Mononuclear cell (primary cell): ENCODE data around the gene TBR1. TPM values are rescaled to one million over a fixed set of nuclear protein-coding genes. Genes with fewer than 3 reads are reported as not detected.

Experiments
- H3K27me3 ChIP-seq: 2 replicates; pipeline ENCODE4 v1.6.0; 2011; ENCODE audit warnings: low read length, control low read depth; ENCODE audit not compliant: insufficient read depth
- H3K4me1 ChIP-seq: 2 replicates; pipeline ENCODE4 v1.5.1; 2011; ENCODE audit warnings: mild to moderate bottlenecking, low read length, control low read depth; ENCODE audit not compliant: insufficient read depth
- H3K4me3 ChIP-seq: 2 replicates; pipeline ENCODE4 v1.5.1; 2011; ENCODE audit warnings: mild to moderate bottlenecking, low read length, moderate library complexity
- H3K9me3 ChIP-seq: 2 replicates; pipeline ENCODE4 v1.5.1; 2011; ENCODE audit warnings: low read depth, mild to moderate bottlenecking, control low read depth, low read length
- total RNA-seq: library from RNA; depleted of rRNA; stranded (reverse); fragments of >200 nt; gene quantifications from one replicate; pipeline ENCODE4 v1.2.3, GENCODE V29; 2012

Gene TBR1
- total RNA-seq, 1 donor: 0.10 TPM

DNA sequence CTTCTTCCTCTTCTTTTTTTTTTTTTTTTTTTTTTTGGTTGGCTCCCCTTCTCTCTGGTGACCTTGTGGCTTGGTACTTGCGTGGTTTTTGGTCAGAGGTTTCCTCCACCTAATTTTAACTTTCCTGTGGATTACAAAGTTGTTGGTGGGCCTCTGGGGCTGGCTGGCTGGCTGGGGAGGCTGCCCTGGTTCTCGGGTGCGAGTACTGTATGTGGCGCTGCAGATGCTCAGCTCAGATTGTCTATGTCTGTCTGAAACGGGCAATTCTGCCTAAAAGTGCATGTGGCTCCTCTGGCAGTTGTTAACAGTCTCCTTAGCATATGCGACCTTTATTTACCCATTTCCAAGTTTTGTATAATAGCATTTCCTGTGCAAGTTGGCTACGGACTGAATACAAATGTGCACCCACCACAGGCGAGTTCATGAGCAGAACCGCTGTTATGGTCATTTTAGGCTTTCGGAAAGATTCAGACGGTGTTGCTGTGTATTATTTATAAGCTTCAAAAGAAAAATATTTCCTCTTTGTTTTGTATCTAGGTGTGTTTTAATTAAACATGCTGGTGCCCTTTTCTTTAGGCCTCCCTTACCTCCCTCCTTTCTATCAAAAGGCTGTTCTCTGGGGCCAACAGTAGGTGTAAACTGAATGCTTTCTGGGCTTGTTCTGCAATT, 4.4 kb downstream of the TBR1 start:
- Histone ChIP-seq H3K9me3 (no peaks in the 10 kb centered on the region), H3K4me3 (no peak overlapping the region), H3K27me3 (peaks cover 100% of the 10 kb centered on the region), H3K4me1 (peaks cover 48% of the 10 kb centered on the region)

DNA sequence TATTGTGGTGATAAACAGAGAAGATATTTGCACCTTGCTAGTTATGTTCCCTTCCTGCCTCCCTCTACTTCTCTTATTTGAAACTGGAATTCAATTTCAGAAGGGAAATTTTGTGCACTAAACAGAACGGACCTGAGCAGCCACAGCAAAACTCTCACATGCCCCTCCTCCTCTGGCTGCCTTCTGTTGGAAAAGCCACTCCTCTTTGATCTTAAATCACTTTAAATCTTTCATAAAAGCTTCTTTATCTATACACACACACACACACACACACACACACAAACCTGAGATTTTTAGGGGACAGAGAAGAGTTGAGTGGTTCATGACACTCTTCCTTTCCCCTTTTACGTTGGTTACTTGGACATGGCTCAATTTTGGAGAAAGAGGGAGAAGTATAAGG, 5.6 kb downstream of the TBR1 start:
- no peaks in the 10 kb centered on the region for H3K9me3 ChIP-seq
- peaks cover 37% of the 10 kb centered on the region for H3K4me1 ChIP-seq
- H3K27me3 ChIP-seq: peaks cover 100% of the 10 kb centered on the region
- no peak overlapping the region for H3K4me3 ChIP-seq

DNA sequence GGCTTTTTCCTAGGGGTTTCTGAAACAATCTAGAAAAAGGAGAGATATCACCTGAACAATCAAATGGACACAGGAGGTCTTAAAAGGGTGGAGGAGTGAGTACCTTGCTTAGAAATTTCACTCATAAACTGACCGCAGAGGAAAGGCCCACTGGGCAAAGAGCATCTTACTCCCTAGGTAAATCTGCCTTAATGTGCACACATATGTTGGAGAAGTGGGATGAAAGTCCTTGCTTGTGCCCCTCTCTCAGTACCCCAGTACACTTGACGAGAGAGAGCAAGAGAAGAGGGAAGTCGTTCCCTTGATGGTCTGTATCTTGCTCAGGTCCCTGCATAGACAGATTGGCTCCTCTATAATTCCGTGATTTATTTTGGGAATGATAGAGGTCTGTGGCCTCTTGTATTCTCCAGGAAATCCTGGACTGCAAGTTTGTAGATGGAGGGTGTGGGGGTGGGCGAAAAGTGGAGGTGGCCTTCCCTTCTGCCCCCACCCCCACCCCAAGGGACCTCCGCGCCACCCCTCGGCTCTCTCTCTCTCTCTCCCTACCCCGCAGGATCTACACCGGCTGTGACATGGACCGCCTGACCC, 6.8 kb downstream of the TBR1 start:
- no peaks in the 10 kb centered on the region for H3K9me3 ChIP-seq
- peaks cover 37% of the 10 kb centered on the region for H3K4me1 ChIP-seq
- no peak overlapping the region for H3K4me3 ChIP-seq
- peaks cover 99% of the 10 kb centered on the region for H3K27me3 ChIP-seq

DNA sequence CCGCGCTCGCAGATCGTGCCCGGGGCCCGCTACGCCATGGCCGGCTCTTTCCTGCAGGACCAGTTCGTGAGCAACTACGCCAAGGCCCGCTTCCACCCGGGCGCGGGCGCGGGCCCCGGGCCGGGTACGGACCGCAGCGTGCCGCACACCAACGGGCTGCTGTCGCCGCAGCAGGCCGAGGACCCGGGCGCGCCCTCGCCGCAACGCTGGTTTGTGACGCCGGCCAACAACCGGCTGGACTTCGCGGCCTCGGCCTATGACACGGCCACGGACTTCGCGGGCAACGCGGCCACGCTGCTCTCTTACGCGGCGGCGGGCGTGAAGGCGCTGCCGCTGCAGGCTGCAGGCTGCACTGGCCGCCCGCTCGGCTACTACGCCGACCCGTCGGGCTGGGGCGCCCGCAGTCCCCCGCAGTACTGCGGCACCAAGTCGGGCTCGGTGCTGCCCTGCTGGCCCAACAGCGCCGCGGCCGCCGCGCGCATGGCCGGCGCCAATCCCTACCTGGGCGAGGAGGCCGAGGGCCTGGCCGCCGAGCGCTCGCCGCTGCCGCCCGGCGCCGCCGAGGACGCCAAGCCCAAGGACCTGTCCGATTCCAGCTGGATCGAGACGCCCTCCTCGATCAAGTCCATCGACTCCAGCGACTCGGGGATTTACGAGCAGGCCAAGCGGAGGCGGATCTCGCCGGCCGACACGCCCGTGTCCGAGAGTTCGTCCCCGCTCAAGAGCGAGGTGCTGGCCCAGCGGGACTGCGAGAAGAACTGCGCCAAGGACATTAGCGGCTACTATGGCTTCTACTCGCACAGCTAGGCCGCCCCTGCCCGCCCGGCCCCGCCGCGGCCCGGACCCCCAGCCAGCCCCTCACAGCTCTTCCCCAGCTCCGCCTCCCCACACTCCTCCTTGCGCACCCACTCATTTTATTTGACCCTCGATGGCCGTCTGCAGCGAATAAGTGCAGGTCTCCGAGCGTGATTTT, 7.6 kb downstream of the TBR1 start:
- Histone ChIP-seq H3K4me1 (peaks cover 29% of the 10 kb centered on the region), H3K4me3 (no peak overlapping the region), H3K9me3 (no peaks in the 10 kb centered on the region), H3K27me3 (peaks cover 99% of the 10 kb centered on the region)

DNA sequence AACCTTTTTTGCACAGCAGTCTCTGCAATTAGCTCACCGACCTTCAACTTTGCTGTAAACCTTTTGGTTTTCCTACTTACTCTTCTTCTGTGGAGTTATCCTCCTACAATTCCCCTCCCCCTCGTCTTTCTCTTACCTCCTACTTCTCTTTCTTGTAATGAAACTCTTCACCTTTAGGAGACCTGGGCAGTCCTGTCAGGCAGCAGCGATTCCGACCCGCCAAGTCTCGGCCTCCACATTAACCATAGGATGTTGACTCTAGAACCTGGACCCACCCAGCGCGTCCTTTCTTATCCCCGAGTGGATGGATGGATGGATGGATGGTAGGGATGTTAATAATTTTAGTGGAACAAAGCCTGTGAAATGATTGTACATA, 8.3 kb downstream of the TBR1 start:
- Histone ChIP-seq H3K4me3 (no peak overlapping the region), H3K9me3 (no peaks in the 10 kb centered on the region), H3K27me3 (peaks cover 99% of the 10 kb centered on the region), H3K4me1 (peaks cover 24% of the 10 kb centered on the region)

DNA sequence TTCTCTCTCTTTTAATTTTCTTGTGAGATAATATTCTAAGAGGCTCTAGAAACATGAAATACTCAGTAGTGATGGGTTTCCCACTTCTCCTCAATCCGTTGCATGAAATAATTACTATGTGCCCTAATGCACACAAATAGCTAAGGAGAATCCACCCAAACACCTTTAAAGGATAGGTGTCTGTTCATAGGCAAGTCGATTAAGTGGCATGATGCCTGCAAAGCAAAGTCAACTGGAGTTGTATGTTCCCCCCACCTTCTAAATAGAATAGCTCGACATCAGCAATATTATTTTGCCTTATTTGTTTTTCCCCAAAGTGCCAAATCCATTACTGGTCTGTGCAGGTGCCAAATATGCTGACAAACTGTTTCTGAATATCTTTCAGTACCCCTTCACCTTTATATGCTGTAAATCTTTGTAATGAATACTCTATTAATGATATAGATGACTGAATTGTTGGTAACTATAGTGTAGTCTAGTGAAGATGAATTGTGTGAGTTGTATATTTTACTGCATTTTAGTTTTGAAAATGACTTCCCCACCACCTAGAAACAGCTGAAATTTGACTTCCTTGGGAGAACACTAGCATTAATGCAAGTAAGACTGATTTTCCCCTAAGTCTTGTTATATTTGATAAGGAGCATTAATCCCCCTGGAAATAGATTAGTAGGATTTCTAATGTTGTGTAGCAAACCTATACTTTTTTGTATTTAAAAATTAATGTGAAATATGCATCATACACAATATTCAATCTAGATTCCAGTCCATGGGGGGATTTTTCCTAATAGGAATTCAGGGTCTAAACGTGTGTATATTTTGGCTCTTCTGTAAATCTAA, 9.0 kb downstream of the TBR1 start:
- Histone ChIP-seq H3K4me1 (peaks cover 24% of the 10 kb centered on the region), H3K27me3 (peaks cover 99% of the 10 kb centered on the region), H3K9me3 (no peaks in the 10 kb centered on the region), H3K4me3 (no peak overlapping the region)

DNA sequence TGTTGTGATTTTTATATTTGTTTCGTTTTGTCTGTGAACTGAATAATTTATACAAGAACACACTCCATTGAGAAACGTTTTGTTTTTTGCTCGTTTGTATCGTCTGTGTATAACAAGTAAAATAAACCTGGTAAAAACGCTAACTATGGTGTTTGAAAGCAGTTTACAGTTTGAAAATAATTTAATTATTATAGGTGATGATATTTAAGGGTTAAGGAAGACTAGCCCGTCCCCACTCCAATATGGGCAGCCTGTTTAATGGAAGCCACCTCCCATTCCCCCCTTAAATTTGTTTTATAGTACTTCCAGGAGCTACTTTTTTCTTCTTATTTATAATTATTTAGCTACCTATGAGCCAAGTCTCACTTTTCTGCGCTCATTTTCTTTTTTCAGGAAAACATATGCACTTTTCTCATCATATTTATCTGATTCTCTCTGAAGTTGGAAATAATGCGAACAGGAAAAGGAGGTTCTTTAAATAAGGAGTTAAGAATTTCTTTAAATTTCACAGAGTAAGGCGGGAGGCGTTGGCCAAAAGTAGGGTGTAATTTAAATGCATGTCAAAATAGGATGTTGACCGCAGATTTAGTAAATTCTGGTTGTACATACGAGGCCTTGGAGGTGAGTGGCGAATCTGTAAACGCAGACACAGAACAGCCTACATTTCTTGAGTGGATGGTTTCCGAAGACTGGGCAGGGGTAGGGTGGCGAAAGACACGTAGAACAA, 9.8 kb downstream of the TBR1 start:
- no peak overlapping the region for H3K4me3 ChIP-seq
- H3K9me3 ChIP-seq: no peaks in the 10 kb centered on the region
- peaks cover 99% of the 10 kb centered on the region for H3K27me3 ChIP-seq
- H3K4me1 ChIP-seq: peaks cover 24% of the 10 kb centered on the region

DNA sequence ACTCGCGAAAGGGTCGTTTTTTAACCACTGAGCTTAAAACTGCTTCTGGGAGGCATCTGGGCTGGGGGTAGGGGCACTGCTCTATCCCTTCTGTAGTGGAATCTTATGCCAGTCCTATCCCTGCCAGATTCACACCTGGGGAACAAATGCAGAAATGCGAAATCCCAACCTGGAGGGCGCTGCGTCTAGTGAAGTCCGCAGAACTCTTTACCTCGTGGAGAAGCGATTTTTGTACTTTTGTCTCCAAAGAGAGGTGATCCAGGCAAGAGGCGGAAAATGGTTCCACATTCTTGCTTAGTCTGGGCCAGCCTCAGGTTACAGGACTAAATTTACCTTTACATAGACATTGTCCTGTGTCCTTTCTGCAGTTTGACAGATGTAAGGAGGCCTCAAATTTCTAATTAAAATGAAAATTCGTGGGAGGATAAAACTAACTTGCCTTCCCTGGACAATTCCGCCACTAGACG, 10.4 kb downstream of the TBR1 start:
- H3K4me1 ChIP-seq: peaks cover 24% of the 10 kb centered on the region
- peaks cover 99% of the 10 kb centered on the region for H3K27me3 ChIP-seq
- no peak overlapping the region for H3K4me3 ChIP-seq
- H3K9me3 ChIP-seq: no peaks in the 10 kb centered on the region

DNA sequence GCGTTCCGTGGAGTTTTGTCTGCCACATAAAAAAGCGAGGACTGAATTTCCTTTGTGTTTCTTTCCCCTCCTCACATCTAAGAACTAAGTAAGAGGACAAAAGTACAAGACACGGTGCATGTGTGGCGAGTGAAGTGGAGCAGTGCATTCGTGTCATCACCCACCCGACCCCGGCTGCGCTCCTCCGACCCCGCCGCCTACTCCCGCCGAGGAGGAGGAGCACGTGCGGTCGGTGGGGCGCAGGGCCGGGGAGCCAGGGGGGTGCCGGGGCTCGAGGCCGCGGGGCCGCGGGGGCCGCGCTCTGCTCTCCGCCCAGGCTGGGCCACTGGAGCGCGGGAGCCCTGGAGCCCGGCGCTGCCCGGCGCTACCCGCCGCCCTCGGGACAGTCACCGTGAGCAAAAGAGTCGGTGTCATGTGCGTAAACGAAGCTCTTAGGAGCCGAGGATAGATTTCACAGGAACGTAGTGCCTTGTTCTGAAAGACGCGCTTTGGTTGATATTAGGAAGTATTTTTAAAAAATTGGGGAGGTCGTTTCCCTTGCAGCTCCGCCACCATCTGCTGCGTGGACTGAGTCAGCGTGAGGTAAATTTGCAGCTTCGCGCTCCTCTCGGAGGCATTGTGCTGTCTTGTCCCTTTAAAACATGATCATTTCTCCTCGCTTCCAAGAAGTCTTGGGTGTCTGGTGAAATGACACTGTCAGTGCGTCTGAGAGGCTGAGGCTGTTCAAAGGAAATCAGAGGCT, 11.0 kb downstream of the TBR1 start:
- no peaks in the 10 kb centered on the region for H3K9me3 ChIP-seq
- H3K4me3 ChIP-seq: no peak overlapping the region
- peaks cover 24% of the 10 kb centered on the region for H3K4me1 ChIP-seq
- peaks cover 99% of the 10 kb centered on the region for H3K27me3 ChIP-seq

DNA sequence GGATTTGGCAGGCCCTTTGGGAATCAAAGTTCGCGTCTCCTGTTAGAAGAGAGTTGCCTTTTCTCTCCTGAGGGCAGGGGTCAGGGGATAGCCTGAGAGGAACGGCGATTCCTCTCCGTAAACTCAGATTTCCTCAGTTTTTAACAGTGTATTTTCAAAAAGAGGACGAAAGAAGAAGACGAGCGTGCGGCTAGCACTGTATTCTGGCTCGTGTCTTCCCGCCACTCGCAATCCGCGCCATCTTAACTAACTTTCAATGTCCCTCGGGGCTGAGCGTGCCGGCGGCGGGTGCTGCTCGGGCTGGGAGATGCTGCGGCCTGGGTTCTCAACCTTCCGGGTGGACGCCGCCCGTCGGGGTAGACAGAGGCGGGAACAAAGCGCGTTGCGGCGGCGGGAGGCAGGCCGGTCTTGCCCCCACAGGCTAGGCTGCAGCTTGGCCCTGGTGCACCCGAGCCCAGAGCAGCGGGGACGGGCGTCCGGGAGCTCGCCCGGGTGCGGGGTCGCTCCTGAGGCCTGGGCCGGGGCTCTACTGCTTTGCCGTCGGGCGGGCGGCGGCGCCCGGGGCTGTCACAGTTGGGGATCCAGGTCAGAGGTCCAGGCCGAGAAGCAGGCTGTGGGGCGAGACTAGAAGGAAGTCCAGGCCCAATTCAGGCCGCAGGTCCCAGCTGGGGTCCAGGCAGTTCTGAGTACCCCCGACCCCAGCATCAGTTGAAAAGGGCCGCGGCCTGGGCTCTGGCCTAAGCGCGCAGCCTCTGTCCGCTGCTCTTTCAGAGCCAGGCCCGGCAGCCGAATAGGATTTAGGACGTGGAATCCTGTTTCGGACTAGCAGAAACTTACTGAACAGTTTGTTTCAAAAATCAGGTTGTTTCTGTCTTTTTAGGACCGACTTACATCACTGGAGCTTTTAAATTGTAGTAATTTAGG, 11.8 kb downstream of the TBR1 start:
- Histone ChIP-seq H3K4me3 (no peak overlapping the region), H3K9me3 (no peaks in the 10 kb centered on the region), H3K27me3 (peaks cover 95% of the 10 kb centered on the region), H3K4me1 (peaks cover 23% of the 10 kb centered on the region)

DNA sequence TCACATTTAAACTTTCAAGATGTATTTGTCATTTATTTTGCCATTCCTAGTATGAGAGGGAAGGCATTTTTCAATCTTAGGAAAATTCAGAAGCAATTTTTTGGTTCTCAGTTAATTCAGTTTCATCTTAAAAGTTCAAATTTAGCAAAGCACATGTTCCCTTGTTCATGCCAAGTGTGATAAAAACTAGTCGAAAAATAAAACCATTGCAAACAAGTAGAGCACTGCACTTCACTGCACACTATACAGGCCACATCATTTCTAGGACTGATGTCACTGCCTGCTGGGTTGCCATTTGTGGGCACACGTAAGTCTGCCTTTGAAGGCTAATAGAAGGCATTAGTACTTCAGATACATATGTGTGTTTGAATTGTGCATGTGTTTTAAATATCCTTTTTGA, 14.3 kb downstream of the TBR1 start:
- H3K9me3 ChIP-seq: no peaks in the 10 kb centered on the region
- peaks cover 8% of the 10 kb centered on the region for H3K4me1 ChIP-seq
- no peak overlapping the region for H3K4me3 ChIP-seq
- H3K27me3 ChIP-seq: peaks cover 91% of the 10 kb centered on the region

DNA sequence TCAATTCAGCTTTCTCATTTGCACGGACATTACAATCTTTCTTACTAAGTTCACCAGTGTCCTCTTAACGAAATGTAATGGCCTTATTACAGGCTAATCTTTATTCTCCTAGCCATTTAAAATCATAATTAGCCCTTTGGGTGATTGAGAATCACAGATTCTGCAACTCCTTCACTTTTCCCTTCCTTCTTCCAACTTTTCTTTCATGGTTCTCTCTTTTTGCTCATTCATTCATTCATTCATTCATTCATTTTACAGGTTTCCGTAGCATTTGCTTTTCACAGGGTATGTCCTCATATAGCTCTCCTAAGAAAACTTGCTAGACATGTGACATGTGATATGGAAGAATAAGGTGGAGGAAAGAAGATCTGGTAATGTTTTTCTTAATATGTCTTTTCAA, 16.0 kb downstream of the TBR1 start:
- Histone ChIP-seq H3K9me3 (no peaks in the 10 kb centered on the region), H3K27me3 (peaks cover 86% of the 10 kb centered on the region), H3K4me1 (peaks cover 3% of the 10 kb centered on the region), H3K4me3 (no peak overlapping the region)

DNA sequence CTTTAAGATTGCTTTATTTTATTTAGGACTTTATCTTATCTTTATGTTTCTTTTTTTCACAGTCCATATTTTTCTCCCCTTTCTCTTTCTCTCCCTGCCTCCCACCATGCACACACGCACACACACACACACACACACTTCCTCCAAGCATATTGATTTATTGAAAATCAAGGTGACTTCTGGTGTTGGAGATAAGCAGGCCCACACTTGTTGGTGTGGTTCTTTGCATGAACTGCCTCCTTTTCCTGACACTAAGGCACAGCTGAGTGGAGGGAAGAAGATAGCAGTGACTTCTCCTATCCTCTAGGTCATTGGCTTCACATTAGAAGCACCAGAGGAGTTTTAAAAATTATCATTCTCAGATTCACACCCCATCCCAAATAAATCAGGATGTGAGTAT, 18.0 kb downstream of the TBR1 start:
- H3K27me3 ChIP-seq: peaks cover 74% of the 10 kb centered on the region

More for the DNA sequence above, 18.0 kb downstream of the TBR1 start:
- Histone ChIP-seq H3K9me3 (no peaks in the 10 kb centered on the region), H3K4me3 (no peak overlapping the region), H3K4me1 (no peaks in the 10 kb centered on the region)
